K562 (cell line): ENCODE data around the gene PTRH1. TPM values are rescaled to one million over a fixed set of nuclear protein-coding genes. Genes with fewer than 3 reads are reported as not detected.

ENCODE experiments used
- ATAC-seq: fragments of 200-7000 bp; cut with Tn5 transposase; 3 replicates; pipeline ENCODE4 v1.9.1; 2020; ENCODE audit warnings: moderate library complexity
- BruUV-seq: library from RNA; stranded (reverse); fragments of 400-500 nt; replicated peaks from 2 replicates; lab custom pipeline; 2021; lab: Mats Ljungman, UMichigan
- CTCF ChIA-PET: fragments of 300-600 bp; formaldehyde crosslinking; extraction: SDS; loops from one replicate; lab custom pipeline; 2021; ENCODE audit warnings: low intra/inter-chr PET ratio; lab: Yijun Ruan, JAX
- POLR2A ChIA-PET: fragments of 300-600, 350-650 bp; sonication (Branson Sonifier 250); formaldehyde crosslinking; extraction: SDS; loops from one replicate; lab custom pipeline; 2021; ENCODE audit warnings: antibody characterized with exemption, inconsistent platforms; lab: Yijun Ruan, JAX
- DNase-seq, 4 experiments: peaks; one replicate each; pipeline versions ENCODE4 v3.0.0 to v3.0.0-alpha.2; 2011 to 2018; ENCODE audit warnings: low spot score in 3 of 4, mixed read lengths in 3 of 4; ENCODE audit errors: extremely low read depth in 1 of 4
- FAIRE-seq: peaks from 2 replicates; lab custom pipeline; 2011; peaks lifted over from hg19 to GRCh38; lab: Jason Lieb, UNC
- H2AFZ ChIP-seq: 2 replicates; pipeline ENCODE4 v1.6.0; 2011; ENCODE audit warnings: low read depth, low read length, control low read depth, inconsistent platforms
- H3K27ac ChIP-seq: fragments of 200-600 bp; 3 replicates; pipeline ENCODE4 v1.8.0; 2011; ENCODE audit warnings: low read depth, mild to moderate bottlenecking, control low read depth, inconsistent platforms, low read length, moderate library complexity, mixed read lengths; ENCODE audit errors: extremely low read depth
- H3K27me3 ChIP-seq, 2 experiments: fragments of 300-600 bp in 1 of 2; 2 replicates in 1 of 2; 3 replicates in 1 of 2; pipeline versions ENCODE4 v1.6.0 to v1.8.0; 2011; ENCODE audit warnings: inconsistent platforms in 2 of 2, low read length in 2 of 2, mild to moderate bottlenecking in 1 of 2, mixed read lengths in 1 of 2, moderate library complexity in 1 of 2; ENCODE audit not compliant: control insufficient read depth in 2 of 2, insufficient read depth in 2 of 2
- H3K36me3 ChIP-seq: fragments of 300-600 bp; 3 replicates; pipeline ENCODE4 v1.8.0; 2011; ENCODE audit warnings: mild to moderate bottlenecking, low read length, inconsistent platforms; ENCODE audit not compliant: control insufficient read depth, insufficient read depth
- H3K4me1 ChIP-seq, 2 experiments: fragments of 200-600 bp in 1 of 2; replicated peaks in 1 of 2; 2 replicates in 1 of 2; 3 replicates in 1 of 2; pipeline versions ENCODE4 v1.5.1 to v1.8.0; 2011; ENCODE audit warnings: inconsistent platforms in 2 of 2, low read length in 2 of 2, mild to moderate bottlenecking in 1 of 2, mixed read lengths in 1 of 2, moderate library complexity in 1 of 2; ENCODE audit not compliant: control insufficient read depth in 2 of 2, insufficient read depth in 2 of 2
- H3K4me2 ChIP-seq: 2 replicates; pipeline ENCODE4 v1.6.1; 2011; ENCODE audit warnings: low read length, control low read depth, inconsistent platforms, mixed read lengths; ENCODE audit not compliant: insufficient read depth
- H3K4me3 ChIP-seq: fragments of 200-600 bp; sonication (generic), shearing (Covaris generic); 2 replicates; pipeline ENCODE4 v1.5.1; 2016; ENCODE audit warnings: control low read depth, inconsistent platforms
- H3K79me2 ChIP-seq: fragments of 200-600 bp; 3 replicates; pipeline ENCODE4 v1.8.0; 2011; ENCODE audit warnings: low read length, inconsistent platforms; ENCODE audit not compliant: control insufficient read depth, insufficient read depth
- H3K9ac ChIP-seq, 2 experiments: 2 replicates each; pipeline versions ENCODE4 v1.6.0 to v1.6.1; 2011; ENCODE audit warnings: low read depth in 2 of 2, low read length in 2 of 2, control low read depth in 1 of 2, inconsistent platforms in 1 of 2, mild to moderate bottlenecking in 1 of 2, mixed read lengths in 1 of 2; ENCODE audit not compliant: insufficient read depth in 1 of 2
- H3K9me1 ChIP-seq: one replicate; pipeline ENCODE4 v1.6.0; 2011; ENCODE audit warnings: inconsistent platforms, mild to moderate bottlenecking, low read length, moderate library complexity; ENCODE audit not compliant: control insufficient read depth, insufficient read depth
- H3K9me3 ChIP-seq: replicated peaks from 2 replicates; pipeline ENCODE4 v1.5.1; 2011; ENCODE audit warnings: low read depth, low read length, inconsistent platforms; ENCODE audit not compliant: control insufficient read depth, insufficient read depth
- H4K20me1 ChIP-seq: replicated peaks from 2 replicates; pipeline ENCODE4 v1.6.1; 2011; ENCODE audit warnings: low read length, inconsistent platforms, mixed read lengths; ENCODE audit not compliant: control insufficient read depth, insufficient read depth
- ARNT ChIP-seq, 2 experiments: fragments of 450-650 bp; IDR thresholded peaks; 2 replicates each; pipeline ENCODE4 v1.6.1; 2016; ENCODE audit warnings: mild to moderate bottlenecking in 1 of 2
- CTBP1 ChIP-seq: fragments of 450-650 bp; IDR thresholded peaks from 2 replicates; pipeline ENCODE4 v1.6.1; 2016; ENCODE audit warnings: borderline replicate concordance
- CUX1 ChIP-seq: fragments of 200-800 bp; sonication (Bioruptor generic); IDR thresholded peaks from 2 replicates; pipeline ENCODE4 v1.6.1; 2016; ENCODE audit warnings: missing genetic modification characterization, missing compliant biosample characterization
- FOS ChIP-seq: IDR thresholded peaks from 3 replicates; pipeline ENCODE4 v1.6.1; 2011; ENCODE audit not compliant: insufficient read length; ENCODE audit errors: extremely low read depth
- GATA2 ChIP-seq: sonication (generic); formaldehyde crosslinking; IDR thresholded peaks from 2 replicates; pipeline ENCODE4 v1.4.0; 2020; ENCODE audit warnings: mild to moderate bottlenecking, missing genetic modification reagents
- HBP1 ChIP-seq: fragments of 450-650 bp; formaldehyde crosslinking; IDR thresholded peaks from 2 replicates; pipeline ENCODE4 v1.4.0; 2022; ENCODE audit warnings: missing genetic modification characterization
- HNRNPLL ChIP-seq: fragments of 200-400 bp; formaldehyde crosslinking; IDR thresholded peaks from 2 replicates; pipeline ENCODE4 v1.6.1; 2017; ENCODE audit warnings: low read length, low read depth, mild to moderate bottlenecking; ENCODE audit not compliant: poor library complexity, severe bottlenecking
- SIN3B ChIP-seq: fragments of 450-650 bp; IDR thresholded peaks from 2 replicates; pipeline ENCODE4 v1.6.1; 2017; ENCODE audit warnings: low read depth, mild to moderate bottlenecking, moderate library complexity
- SPI1 ChIP-seq: IDR thresholded peaks from 2 replicates; pipeline ENCODE4 v1.6.1; 2011; ENCODE audit warnings: low read depth, low read length, control low read depth, borderline replicate concordance
- TFAP4 ChIP-seq: sonication (generic); formaldehyde crosslinking; IDR thresholded peaks from 2 replicates; pipeline ENCODE4 v1.8.0; 2022; ENCODE audit warnings: missing genetic modification reagents, mild to moderate bottlenecking, moderate library complexity, borderline replicate concordance
- VEZF1 ChIP-seq: fragments of 200-800 bp; sonication (Bioruptor generic); IDR thresholded peaks from 2 replicates; pipeline ENCODE4 v1.6.1; 2017; ENCODE audit warnings: missing genetic modification characterization, missing compliant biosample characterization
- WGBS: fragments of 100-300 bp; shearing (Covaris generic); methylation state at CpG from one replicate; pipeline ENCODE4 v1.1.6; 2016; ENCODE audit warnings: low coverage, mixed read lengths; ENCODE audit not compliant: insufficient coverage; ENCODE audit errors: missing lambda C conversion rate; 5-methylcytosine and 5-hydroxymethylcytosine counted together
- in situ Hi-C: fragments of 300-500 bp; cut with MboI; formaldehyde crosslinking; loops from 4 replicates; pipeline ENCODE4 v1.15.0; 2018; ENCODE audit warnings: inconsistent platforms, mixed read lengths
- intact Hi-C: fragments of 100-400 bp; cut with micrococcal nuclease; formaldehyde crosslinking; loops from 2 replicates; pipeline ENCODE4 v1.14.2; 2022
- polyA plus RNA-seq, 8 experiments: library from polyadenylated mRNA; depleted of rRNA in 4 of 8; stranded (reverse) in 5 of 8; unstranded in 3 of 8; fragments of >200 nt; fragmentation: Nextera tagmentation in 2 of 8; fragmentation: Illumina TruSeq in 1 of 8; extraction: Ambion mirVana in 2 of 8; extraction: Trizol in 1 of 8; gene quantifications; 2 replicates each; pipeline versions ENCODE4 v1.2.1 to v1.2.3, GENCODE V29; 2011 to 2014; ENCODE audit warnings: inconsistent platforms in 1 of 8, missing spikeins in 1 of 8
- total RNA-seq, 7 experiments: library from RNA; depleted of rRNA in 6 of 7; stranded (reverse); fragments of >200 nt in 6 of 7; fragmentation: Illumina TruSeq in 2 of 7; extraction: Trizol in 2 of 7; gene quantifications; 2 replicates each; pipeline versions ENCODE4 v1.2.1 to v1.2.3, GENCODE V29; 2011 to 2021; ENCODE audit warnings: low replicate concordance in 1 of 7

Gene PTRH1
- total and polyA plus RNA-seq, 9 of the 15 experiments (the other 6 are each of a cell fraction or from before 2014, with no cell fraction given) = 0.63 to 43.1 (median 5.7) TPM

- Histone ChIP-seq H3K27ac (no peak overlapping the region), H3K27me3 (no peaks in the 10 kb centered on the region; a peak in 1 of 5 replicates), H4K20me1 (no peaks in the 10 kb centered on the region; the same call in 1 of the 2 replicates), H2AFZ (peak overlapping the region; percentile 62), H3K9ac (peak overlapping the region in 1 of 2 experiments; percentile 55; a peak in 2 of 4 replicates), H3K79me2 (no peaks in the 10 kb centered on the region), H3K36me3 (no peaks in the 10 kb centered on the region), H3K9me1 (peaks cover 3% of the 10 kb centered on the region), H3K4me1 (peaks cover 21 to 33% of the 10 kb centered on the region in 2 experiments), H3K4me2 (peak overlapping the region; percentile 49), H3K9me3 (no peaks in the 10 kb centered on the region), H3K4me3 (no peak overlapping the region)
- peak; percentile 8; the same call in 1 of the 3 replicates for ATAC-seq
- WGBS = 10% methylated on average over 15 of the region's 16 CpGs
- CTCF ChIA-PET = no interaction called here
- intact Hi-C loops = no loop called here
- no peak for DNase-seq
- POLR2A ChIA-PET = interaction anchor here (0.5 to 1.4 kb wide), 5 partner anchors 9 to 145 kb away, joined by 3 to 5 read pairs (median 4); no protein-coding TSS in a partner anchor
- in situ Hi-C loops = loop anchor here (25.0 kb wide), 1 partner anchor 600 kb away; the partner anchor contains the start of gene URM1
- BruUV-seq = no TSS peak
- no peak for FAIRE-seq
- TF ChIP-seq SPI1 (peak; percentile 40; the same call in 1 of the 2 replicates), HBP1 (CRISPR knock-in tag) (no peak), VEZF1 (CRISPR knock-in tag) (peak; percentile 49; the same call in 1 of the 2 replicates), ARNT (IDR thresholded peaks at IDR 0.05) (no peak), TFAP4 (peak; percentile 39; the same call in 1 of the 2 replicates), CUX1 (CRISPR knock-in tag) (no peak), SIN3B (no peak), GATA2 (CRISPR knock-in tag) (0 out of 2 replicates have a peak, but pooled peaks have one; percentile 3), HNRNPLL (no peak), CTBP1 (peak; percentile 79; the same call in 1 of the 2 replicates), FOS (no peak)
These were observed 46.7 kb upstream of the PTRH1 start for GRCh38 chr9:127762111-127762676.
